Endothelial cell of umbilical vein (primary cell): Measurements from ENCODE around the gene RIMS4. TPM values are rescaled to one million over a fixed set of nuclear protein-coding genes. Genes with fewer than 3 reads are reported as not detected.

Experiments used
- BruUV-seq: library from RNA; stranded (reverse); fragments of 400-500 nt; replicated peaks from 2 replicates; lab custom pipeline; 2021; lab: Mats Ljungman, UMichigan
- CTCF ChIA-PET: fragments of 300-600, 350-600 bp; sonication (Branson Sonifier 250); formaldehyde crosslinking; loops from one replicate; lab custom pipeline; 2021; ENCODE audit warnings: antibody characterized with exemption, inconsistent platforms; lab: Charles Lee
- POLR2A ChIA-PET: fragments of 300-600, 350-600 bp; sonication (Branson Sonifier 250); formaldehyde crosslinking; loops from one replicate; lab custom pipeline; 2021; ENCODE audit warnings: antibody characterized with exemption, inconsistent platforms; lab: Charles Lee
- DNase-seq: peaks from one replicate; pipeline ENCODE4 v3.0.0-alpha.2; 2011; ENCODE audit warnings: low read depth, low spot score
- FAIRE-seq: peaks from 2 replicates; lab custom pipeline; 2011; peaks lifted over from hg19 to GRCh38; lab: Jason Lieb, UNC
- H2AFZ ChIP-seq: 2 replicates; pipeline ENCODE4 v1.6.0; 2012; ENCODE audit warnings: low read depth, low read length, control low read depth, inconsistent platforms
- H3K27ac ChIP-seq: 2 replicates; pipeline ENCODE4 v1.5.1; 2011; ENCODE audit warnings: low read depth, mild to moderate bottlenecking, control low read depth, low read length, moderate library complexity; ENCODE audit not compliant: insufficient read depth
- H3K27me3 ChIP-seq, 2 experiments: 2 replicates each; pipeline versions ENCODE4 v1.6.0 to v1.6.1; 2011; ENCODE audit warnings: low read length in 2 of 2, mixed read lengths in 1 of 2; ENCODE audit not compliant: control insufficient read depth in 2 of 2, insufficient read depth in 2 of 2
- H3K36me3 ChIP-seq, 2 experiments: 2 replicates in 1 of 2; 3 replicates in 1 of 2; pipeline ENCODE4 v1.5.1; 2011; ENCODE audit warnings: low read length in 2 of 2, mild to moderate bottlenecking in 1 of 2, moderate library complexity in 1 of 2; ENCODE audit not compliant: control insufficient read depth in 2 of 2, insufficient read depth in 2 of 2; ENCODE audit errors: extremely low read depth in 1 of 2
- H3K4me1 ChIP-seq: 3 replicates; pipeline ENCODE4 v1.5.1; 2011; ENCODE audit warnings: mild to moderate bottlenecking, low read length; ENCODE audit not compliant: control insufficient read depth, insufficient read depth; ENCODE audit errors: extremely low read depth
- H3K4me2 ChIP-seq: 2 replicates; pipeline ENCODE4 v1.6.1; 2011; ENCODE audit warnings: low read length, control low read depth, mixed read lengths; ENCODE audit not compliant: insufficient read depth
- H3K4me3 ChIP-seq, 3 experiments: fragments of 200-600 bp in 1 of 3; sonication (generic), shearing (Covaris generic) in 1 of 3; replicated peaks in 1 of 3; 2 replicates each; pipeline ENCODE4 v1.5.1; 2011 to 2016; ENCODE audit warnings: control low read depth in 3 of 3, low read length in 3 of 3, mild to moderate bottlenecking in 2 of 3, inconsistent platforms in 1 of 3, low read depth in 1 of 3, moderate library complexity in 1 of 3; ENCODE audit not compliant: insufficient read depth in 1 of 3
- H3K79me2 ChIP-seq: 2 replicates; pipeline ENCODE4 v1.6.0; 2012; ENCODE audit warnings: low read length, inconsistent platforms; ENCODE audit not compliant: control insufficient read depth, insufficient read depth
- H3K9ac ChIP-seq: replicated peaks from 2 replicates; pipeline ENCODE3; 2011; ENCODE audit warnings: low read length, control low read depth; ENCODE audit not compliant: insufficient read depth; ENCODE audit errors: extremely low read depth
- H3K9me1 ChIP-seq: replicated peaks from 3 replicates; pipeline ENCODE4 v1.6.0; 2011; ENCODE audit warnings: mild to moderate bottlenecking, low read length; ENCODE audit not compliant: control insufficient read depth, insufficient read depth; ENCODE audit errors: extremely low read depth
- H3K9me3 ChIP-seq: replicated peaks from 2 replicates; pipeline ENCODE4 v1.5.1; 2012; ENCODE audit warnings: low read length, inconsistent platforms; ENCODE audit not compliant: control insufficient read depth, insufficient read depth
- H4K20me1 ChIP-seq: replicated peaks from 2 replicates; pipeline ENCODE3; 2011; ENCODE audit warnings: mild to moderate bottlenecking, low read length; ENCODE audit not compliant: control insufficient read depth, insufficient read depth; ENCODE audit errors: extremely low read depth
- EZH2 ChIP-seq: IDR thresholded peaks from 2 replicates; pipeline ENCODE4 v1.6.1; 2012; ENCODE audit warnings: borderline replicate concordance, low read depth, mild to moderate bottlenecking, moderate library complexity, low read length, inconsistent platforms; ENCODE audit not compliant: severe bottlenecking
- FOS ChIP-seq: IDR thresholded peaks from 2 replicates; pipeline ENCODE4 v1.6.1; 2011; ENCODE audit warnings: mild to moderate bottlenecking, low read length, moderate library complexity, borderline replicate concordance; ENCODE audit not compliant: insufficient read depth
- GATA2 ChIP-seq: IDR thresholded peaks from 2 replicates; pipeline ENCODE4 v1.7.0; 2011; ENCODE audit warnings: low read depth, mild to moderate bottlenecking, moderate library complexity, mixed read lengths, low read length; ENCODE audit not compliant: insufficient read length, insufficient read depth
- JUN ChIP-seq: IDR thresholded peaks from 2 replicates; pipeline ENCODE4 v1.6.1; 2011; ENCODE audit warnings: borderline replicate concordance, low read depth; ENCODE audit not compliant: insufficient read length, insufficient read depth
- MAX ChIP-seq: IDR thresholded peaks from 2 replicates; pipeline ENCODE4 v1.6.1; 2011; ENCODE audit not compliant: insufficient read depth, insufficient read length
- MYC ChIP-seq: IDR thresholded peaks from one replicate; pipeline ENCODE4 v1.6.1; 2011; ENCODE audit warnings: mild to moderate bottlenecking, low read depth, low read length
- POLR2A ChIP-seq: IDR thresholded peaks from 2 replicates; pipeline ENCODE4 v1.6.1; 2012; ENCODE audit warnings: low read depth, mild to moderate bottlenecking, control low read depth, low read length
- POLR2AphosphoS5 ChIP-seq: IDR thresholded peaks from 2 replicates; pipeline ENCODE4 v1.6.1; 2012; ENCODE audit warnings: low read depth, mild to moderate bottlenecking, control low read depth, low read length, moderate library complexity; ENCODE audit not compliant: insufficient read depth
- dilution Hi-C: fragments of 300-500 bp; cut with MboI; formaldehyde crosslinking; loops from one replicate; pipeline ENCODE4 v1.15.0; 2019; ENCODE audit warnings: low sequenced_read_pairs; ENCODE audit not compliant: extremely low pct_ligation_motif_present
- intact Hi-C: fragments of 100-400 bp; cut with micrococcal nuclease; formaldehyde crosslinking; loops from one replicate; pipeline ENCODE4 v1.10.0; 2022
- polyA plus RNA-seq, 4 experiments: library from polyadenylated mRNA; depleted of rRNA in 3 of 4; stranded (reverse) in 3 of 4; unstranded in 1 of 4; fragments of >200 nt; gene quantifications; 2 replicates each; pipeline versions ENCODE4 v1.2.1 to v1.2.3, GENCODE V29; 2011 to 2012; ENCODE audit warnings: missing spikeins in 1 of 4
- total RNA-seq: library from RNA; stranded (reverse); gene quantifications from 2 replicates; pipeline ENCODE4 v1.2.3, GENCODE V29; 2021
- TF ChIP-seq, protein P1 (sequence below), 2 donors: IDR thresholded peaks; 1 replicate in 1 of 2; 2 replicates in 1 of 2; pipeline ENCODE4 v1.5.1; 2011; ENCODE audit warnings: low read length in 2 of 2, mild to moderate bottlenecking in 2 of 2, moderate library complexity in 2 of 2, control low read depth in 1 of 2, inconsistent platforms in 1 of 2, low read depth in 1 of 2; ENCODE audit not compliant: insufficient read depth in 1 of 2; ENCODE audit errors: extremely low read depth in 1 of 2

RIMS4 gene
- total and polyA plus RNA-seq, 2 donors (not counting 3 experiments of a cell fraction or from before 2014, with no cell fraction given) = not detected

DNA sequence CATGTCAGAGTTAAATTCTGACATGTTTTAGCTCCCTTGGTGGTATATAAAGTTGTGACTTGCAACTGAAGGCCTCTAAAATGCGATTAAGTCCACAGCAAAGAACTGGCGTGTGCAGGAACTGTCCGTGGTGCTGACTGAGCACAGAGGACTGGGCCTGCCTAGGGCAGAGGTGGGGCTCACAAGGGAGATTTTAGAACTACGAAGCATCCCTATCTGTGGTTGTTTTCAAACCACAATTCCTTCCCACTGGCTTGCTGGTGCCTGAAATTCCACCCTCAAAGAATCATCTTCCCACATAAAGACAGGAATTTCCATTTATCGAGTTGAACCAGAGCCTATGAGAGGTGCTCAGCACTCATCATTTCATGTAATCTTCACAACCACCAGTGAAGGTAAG, 30.1 kb downstream of the RIMS4 start:
- no TSS peak for BruUV-seq
- H3K27ac ChIP-seq = no peak overlapping the region
- no peaks in the 10 kb centered on the region for H3K4me1 ChIP-seq
- no peak for TF ChIP-seq MAX
- TF ChIP-seq JUN = no peak
- TF ChIP-seq EZH2 = no peak
- TF ChIP-seq POLR2AphosphoS5 = no peak
- no peak for TF ChIP-seq GATA2
- no peak for TF ChIP-seq FOS
- TF ChIP-seq, protein P1, sequence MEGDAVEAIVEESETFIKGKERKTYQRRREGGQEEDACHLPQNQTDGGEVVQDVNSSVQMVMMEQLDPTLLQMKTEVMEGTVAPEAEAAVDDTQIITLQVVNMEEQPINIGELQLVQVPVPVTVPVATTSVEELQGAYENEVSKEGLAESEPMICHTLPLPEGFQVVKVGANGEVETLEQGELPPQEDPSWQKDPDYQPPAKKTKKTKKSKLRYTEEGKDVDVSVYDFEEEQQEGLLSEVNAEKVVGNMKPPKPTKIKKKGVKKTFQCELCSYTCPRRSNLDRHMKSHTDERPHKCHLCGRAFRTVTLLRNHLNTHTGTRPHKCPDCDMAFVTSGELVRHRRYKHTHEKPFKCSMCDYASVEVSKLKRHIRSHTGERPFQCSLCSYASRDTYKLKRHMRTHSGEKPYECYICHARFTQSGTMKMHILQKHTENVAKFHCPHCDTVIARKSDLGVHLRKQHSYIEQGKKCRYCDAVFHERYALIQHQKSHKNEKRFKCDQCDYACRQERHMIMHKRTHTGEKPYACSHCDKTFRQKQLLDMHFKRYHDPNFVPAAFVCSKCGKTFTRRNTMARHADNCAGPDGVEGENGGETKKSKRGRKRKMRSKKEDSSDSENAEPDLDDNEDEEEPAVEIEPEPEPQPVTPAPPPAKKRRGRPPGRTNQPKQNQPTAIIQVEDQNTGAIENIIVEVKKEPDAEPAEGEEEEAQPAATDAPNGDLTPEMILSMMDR (IDR thresholded peaks at IDR 0.05; ENCODE audit: extremely low read depth in 1 of 2, insufficient read depth in 1 of 2, low read depth in 1 of 2, low read length in 2 of 2) = no peak
- TF ChIP-seq POLR2A = no peak
- TF ChIP-seq MYC = no peak
- H3K36me3 ChIP-seq = no peaks in the 10 kb centered on the region
- H2AFZ ChIP-seq = no peak overlapping the region
- no peaks in the 10 kb centered on the region for H3K79me2 ChIP-seq
- no peak overlapping the region for H3K4me2 ChIP-seq
- peak; percentile 49 for DNase-seq
- no peak overlapping the region for H3K4me3 ChIP-seq
- ChIA-PET POLR2A (no interaction called here), CTCF (no interaction called here)
- no peaks in the 10 kb centered on the region for H3K9me3 ChIP-seq
- peaks cover 0 to 2% of the 10 kb centered on the region in 2 experiments for H3K27me3 ChIP-seq
- no peak overlapping the region for H3K9ac ChIP-seq
- FAIRE-seq = peak; percentile 83
- H4K20me1 ChIP-seq = no peaks in the 10 kb centered on the region
- dilution Hi-C loops = no loop called here
- intact Hi-C loops = no loop called here
- H3K9me1 ChIP-seq = no peaks in the 10 kb centered on the region
